SK-N-SH treated with all-trans-retinoic acid at 6 μM for 48 hours (cell line): ENCODE measurements around the gene CHRNE.

Experiments used
- PATZ1 ChIP-seq: fragments of 250-450 bp; sonication (Bioruptor Pico); IDR thresholded peaks from 2 replicates; pipeline ENCODE4 v1.8.0; 2020; ENCODE audit warnings: mild to moderate bottlenecking, moderate library complexity, borderline replicate concordance
- SNAI2 ChIP-seq: fragments of 250-450 bp; sonication (Bioruptor Pico); IDR thresholded peaks from 2 replicates; pipeline ENCODE4 v1.5.0; 2020; ENCODE audit warnings: mild to moderate bottlenecking, moderate library complexity

DNA sequence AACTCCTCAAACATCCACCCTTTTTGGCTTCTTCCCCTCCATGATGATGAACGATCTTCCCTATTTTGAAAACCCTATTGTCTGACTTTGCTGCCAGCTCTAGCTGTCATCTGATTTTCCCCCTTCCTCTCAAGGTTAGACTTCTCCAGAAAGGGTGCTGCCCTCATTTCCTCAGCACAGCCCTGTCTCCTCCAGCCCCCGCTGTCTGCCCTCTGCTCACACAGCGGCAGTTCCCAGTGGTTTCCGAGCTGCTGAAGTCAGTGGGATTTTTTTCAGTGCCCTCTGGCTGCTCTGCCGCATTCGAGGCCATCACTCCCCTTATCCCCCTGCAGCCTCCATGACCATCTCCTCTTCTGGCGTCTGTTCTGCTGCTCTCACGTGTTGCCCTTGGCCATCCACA is 30.1 kb downstream of the CHRNE start:
- TF ChIP-seq PATZ1 (no peak), SNAI2 (CRISPR knock-in tag) (no peak)
